Natural killer cell treated with Interleukin-12 subunit alpha and Interleukin-12 subunit beta and Interleukin-15 and Interleukin-18, amount 100 ng/mL, for 72 hours (primary cell): Measurements from ENCODE around the gene ANP32A. TPM values are rescaled to one million over a fixed set of nuclear protein-coding genes. Genes with fewer than 3 reads are reported as not detected.
"Not testable (repeated sequence)": the region's sequence is repeated elsewhere in the genome, so short reads cannot be mapped to it uniquely, and the experiment has no call there.

ENCODE experiments used
- ATAC-seq, 2 donors: fragments of 150-1000 bp; cut with Tn5 transposase in 1 of 2; sonication (Bioruptor Pico), chemical (Tn5 transposase) in 1 of 2; 2 replicates each; pipeline ENCODE4 v1.10.0; 2021
- DNase-seq: peaks from one replicate; pipeline ENCODE4 v3.0.0; 2022; ENCODE audit warnings: low spot score
- H3K27ac Mint-ChIP-seq, 2 donors: 1 replicate in 1 of 2; 2 replicates in 1 of 2; pipeline ENCODE4 v1.8.0; 2022; ENCODE audit warnings: mixed read lengths in 2 of 2, mild to moderate bottlenecking in 1 of 2, moderate library complexity in 1 of 2
- H3K27me3 Mint-ChIP-seq, 2 donors: 1 replicate in 1 of 2; 2 replicates in 1 of 2; pipeline ENCODE4 v1.8.0; 2022; ENCODE audit warnings: mixed read lengths in 2 of 2
- H3K36me3 Mint-ChIP-seq: one replicate; pipeline ENCODE4 v1.8.0; 2022; ENCODE audit warnings: mixed read lengths
- H3K4me1 Mint-ChIP-seq, 2 donors: 1 replicate in 1 of 2; 2 replicates in 1 of 2; pipeline ENCODE4 v1.8.0; 2022; ENCODE audit warnings: low read depth in 2 of 2, mixed read lengths in 2 of 2, mild to moderate bottlenecking in 1 of 2
- H3K4me3 Mint-ChIP-seq: one replicate; pipeline ENCODE4 v1.8.0; 2022; ENCODE audit warnings: mixed read lengths
- H3K9me3 Mint-ChIP-seq: 2 replicates; pipeline ENCODE4 v1.8.0; 2022; ENCODE audit warnings: mixed read lengths
- total RNA-seq, 2 donors: library from RNA; stranded (reverse); gene quantifications; one replicate each; pipeline ENCODE4 v1.2.3, GENCODE V29; 2022

The ANP32A gene
- total RNA-seq, 2 donors from 2014 or later, result 208 to 278 TPM

DNA sequence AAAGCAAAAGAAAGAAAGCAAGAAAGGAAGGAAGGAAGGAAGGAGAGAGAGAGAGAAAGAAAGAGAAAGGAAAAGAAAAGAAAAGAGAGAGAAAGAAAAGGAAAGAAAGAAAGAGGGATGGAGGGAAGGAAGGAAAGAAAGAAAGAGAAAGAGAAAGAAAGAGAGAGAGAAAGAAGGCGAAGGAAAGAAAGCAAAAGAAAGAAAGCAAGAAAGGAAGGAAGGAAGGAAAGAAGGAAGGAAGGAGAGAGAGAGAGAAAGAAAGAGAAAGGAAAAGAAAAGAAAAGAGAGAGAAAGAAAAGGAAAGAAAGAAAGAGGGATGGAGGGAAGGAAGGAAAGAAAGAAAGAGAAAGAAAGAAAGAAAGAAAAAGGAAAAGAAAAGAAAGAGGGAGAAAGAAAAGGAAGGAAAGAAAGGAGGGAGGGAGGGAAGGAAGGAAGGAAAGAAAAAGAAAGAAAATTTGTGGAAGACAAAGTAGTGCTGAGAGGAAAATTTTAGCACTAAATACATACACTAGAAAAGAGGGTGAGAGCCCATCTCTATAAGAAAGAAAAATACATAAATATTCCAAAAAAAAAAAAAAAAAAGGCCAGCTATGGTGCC is 60.6 kb downstream of the ANP32A start:
- H3K9me3 Mint-ChIP-seq, H3K36me3 Mint-ChIP-seq, H3K4me1 Mint-ChIP-seq, H3K4me3 Mint-ChIP-seq, ATAC-seq, DNase-seq: not testable (repeated sequence)
- Mint-ChIP-seq H3K27ac (peak overlapping the region in 1 of 2 donors; percentile 19), H3K27me3 (peaks cover 4 to 41% of the 10 kb centered on the region in 2 donors)

DNA sequence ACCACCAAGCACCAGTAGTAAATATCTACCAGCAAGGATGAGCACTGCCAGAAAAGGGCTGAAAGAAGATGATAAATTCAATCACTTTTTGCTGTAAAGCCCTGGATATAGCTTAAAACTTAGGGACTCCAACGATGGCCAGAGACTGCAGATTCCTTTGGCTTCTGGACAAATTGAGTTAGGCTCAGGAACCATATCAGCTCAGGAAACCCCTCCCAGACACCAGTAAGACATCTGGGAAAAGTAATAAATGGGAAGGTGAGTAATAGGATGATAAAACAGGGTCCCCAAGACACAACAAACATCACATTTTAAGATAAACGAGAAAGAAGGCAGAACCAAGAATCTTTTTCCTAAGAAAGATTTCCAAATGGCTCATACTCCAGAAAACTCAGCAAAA is 65.0 kb downstream of the ANP32A start:
- Mint-ChIP-seq H3K36me3 (no peaks in the 10 kb centered on the region), H3K4me3 (no peak overlapping the region), H3K4me1 (peaks cover 11 to 13% of the 10 kb centered on the region in 2 donors), H3K27ac (peak overlapping the region in 1 of 2 donors; percentile 76), H3K9me3 (no peaks in the 10 kb centered on the region), H3K27me3 (peaks cover 3 to 20% of the 10 kb centered on the region in 2 donors)
- DNase-seq (no peak), ATAC-seq (no peak)

DNA sequence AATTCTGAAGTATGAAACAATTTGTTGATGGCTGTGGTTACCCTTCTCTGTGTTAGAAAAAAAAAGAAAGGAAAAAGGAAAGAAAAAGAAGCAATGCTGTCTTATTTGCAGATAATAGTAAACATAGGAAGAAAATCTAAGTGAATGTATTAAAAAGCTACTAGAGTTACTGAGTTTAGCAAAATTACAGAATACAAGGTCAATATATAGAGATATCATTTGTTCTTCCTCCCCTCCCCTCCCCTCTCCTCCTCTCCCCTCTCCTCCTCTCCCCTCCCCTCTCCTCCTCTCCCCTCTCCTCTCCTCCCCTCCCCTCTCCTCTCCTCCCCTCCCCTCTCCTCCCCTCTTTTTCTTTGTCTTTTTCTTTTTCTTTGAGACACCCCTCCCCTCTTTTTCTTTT is 69.1 kb downstream of the ANP32A start:
- peaks cover 8 to 11% of the 10 kb centered on the region in 2 donors for H3K4me1 Mint-ChIP-seq
- DNase-seq (no peak), ATAC-seq (no peak)
- no peaks in the 10 kb centered on the region for H3K9me3 Mint-ChIP-seq
- H3K4me3 Mint-ChIP-seq, result no peak overlapping the region
- H3K27me3 Mint-ChIP-seq, result no peaks in the 10 kb centered on the region
- no peak overlapping the region for H3K27ac Mint-ChIP-seq
- no peaks in the 10 kb centered on the region for H3K36me3 Mint-ChIP-seq

DNA sequence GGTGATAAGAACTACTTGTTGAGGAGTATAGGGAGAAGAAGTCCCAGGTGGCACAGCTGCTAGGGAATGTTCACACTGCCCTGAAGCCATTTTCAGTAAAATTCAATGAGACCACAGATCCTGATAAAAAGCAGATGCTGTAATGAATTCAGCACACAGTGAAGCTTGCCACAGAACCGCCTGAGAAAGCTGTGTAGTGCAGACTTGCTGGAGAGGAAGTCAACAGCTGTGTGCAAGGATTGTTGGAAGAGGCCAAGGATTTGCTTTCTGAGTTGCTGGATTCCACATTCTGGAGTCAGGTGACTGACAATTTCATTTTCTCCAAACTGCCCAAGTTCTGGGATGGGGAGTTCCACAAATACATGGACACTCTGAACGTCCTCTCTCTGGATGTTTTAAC is 70.9 kb downstream of the ANP32A start:
- Mint-ChIP-seq H3K27ac (peak overlapping the region in 1 of 2 donors; percentile 62), H3K4me1 (peaks cover 6 to 7% of the 10 kb centered on the region in 2 donors), H3K9me3 (no peaks in the 10 kb centered on the region), H3K36me3 (no peaks in the 10 kb centered on the region), H3K27me3 (no peaks in the 10 kb centered on the region), H3K4me3 (no peak overlapping the region)
- ATAC-seq (no peak), DNase-seq (no peak)

DNA sequence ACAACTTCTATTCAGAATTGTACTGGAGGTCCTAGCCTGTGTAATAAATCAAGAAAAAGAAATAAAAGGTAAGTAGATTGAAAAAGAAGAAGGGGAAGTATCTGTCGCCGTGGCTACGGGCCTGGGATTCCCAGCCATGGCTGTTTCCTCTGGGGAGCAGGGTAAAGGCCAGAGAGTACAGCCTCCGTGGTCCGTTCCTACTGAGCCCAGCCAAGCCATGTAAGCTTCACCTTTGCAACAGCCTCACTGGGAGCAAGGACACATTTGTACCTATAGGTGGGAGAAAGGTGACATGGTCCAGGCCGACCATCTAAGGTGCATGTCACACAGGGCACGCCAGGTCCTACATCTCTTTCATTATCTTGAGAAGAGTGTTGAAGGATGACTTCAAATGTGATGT is 71.3 kb downstream of the ANP32A start:
- no peaks in the 10 kb centered on the region for H3K36me3 Mint-ChIP-seq
- no peak for DNase-seq
- ATAC-seq, result peak in 1 of 2 donors; percentile 57
- no peak overlapping the region for H3K4me3 Mint-ChIP-seq
- peaks cover 3 to 5% of the 10 kb centered on the region in 2 donors for H3K4me1 Mint-ChIP-seq
- H3K9me3 Mint-ChIP-seq, result no peaks in the 10 kb centered on the region
- H3K27me3 Mint-ChIP-seq, result peaks cover 0 to 3% of the 10 kb centered on the region in 2 donors
- H3K27ac Mint-ChIP-seq, result peak overlapping the region in 1 of 2 donors; percentile 62

DNA sequence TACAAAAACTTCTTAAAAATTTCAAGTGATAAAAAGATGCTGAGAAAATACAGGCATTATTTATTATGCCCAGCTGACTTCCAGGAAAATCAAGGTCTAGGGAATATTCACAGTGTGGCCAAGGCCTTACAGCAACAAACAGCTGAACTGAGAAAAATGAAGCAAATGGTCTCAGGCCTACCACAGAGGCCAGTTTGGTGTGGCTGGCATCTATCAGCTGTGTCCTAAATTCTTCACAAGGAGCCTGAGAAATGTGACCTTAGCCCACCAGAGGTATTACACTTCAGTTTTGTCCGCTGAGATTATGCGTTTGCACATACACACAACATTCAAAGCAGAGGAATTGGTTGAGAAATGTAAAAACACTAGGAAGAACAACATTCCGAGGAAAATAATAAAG is 77.4 kb downstream of the ANP32A start:
- H3K4me3 Mint-ChIP-seq, result no peak overlapping the region
- no peak overlapping the region for H3K27ac Mint-ChIP-seq
- H3K9me3 Mint-ChIP-seq, result no peaks in the 10 kb centered on the region
- H3K36me3 Mint-ChIP-seq, result no peaks in the 10 kb centered on the region
- H3K4me1 Mint-ChIP-seq, result peaks cover 0 to 3% of the 10 kb centered on the region in 2 donors
- peaks cover 0 to 5% of the 10 kb centered on the region in 2 donors for H3K27me3 Mint-ChIP-seq
- no peak for ATAC-seq
- DNase-seq, result no peak

DNA sequence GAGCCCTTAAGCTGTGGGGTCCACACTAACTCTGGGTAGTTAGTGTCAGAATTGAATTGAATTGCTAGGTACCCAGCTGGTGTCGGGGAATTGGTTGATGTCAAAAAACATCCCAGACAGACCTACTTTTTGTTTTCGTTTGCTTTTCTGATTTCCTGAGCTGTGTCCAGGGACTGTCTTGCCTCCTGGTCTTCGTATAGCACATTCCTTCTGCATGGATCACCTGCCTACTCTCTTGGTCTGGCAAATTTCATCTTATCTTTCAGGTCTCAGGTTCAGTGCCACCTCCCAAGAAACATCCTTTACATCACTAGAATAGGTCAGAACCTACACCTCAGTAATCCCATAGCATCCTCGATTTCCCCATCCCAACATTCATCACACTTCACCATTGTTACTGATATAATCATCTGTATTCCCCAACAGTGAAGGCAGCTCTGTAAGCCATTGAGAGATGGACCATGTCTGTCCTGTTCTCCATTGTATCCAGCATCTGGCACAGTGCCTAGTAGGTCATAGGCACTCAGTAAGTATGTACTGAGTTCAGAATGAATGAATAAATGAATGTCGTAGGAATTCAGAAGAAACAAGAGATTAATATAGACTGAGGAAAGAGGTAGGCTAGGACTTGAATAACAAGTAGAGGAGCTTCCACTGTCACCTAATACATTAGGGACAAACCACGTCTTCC is 81.2 kb downstream of the ANP32A start:
- no peak for DNase-seq
- Mint-ChIP-seq H3K4me1 (peaks cover under 1 to 3% of the 10 kb centered on the region in 2 donors), H3K27me3 (peaks cover 0 to 3% of the 10 kb centered on the region in 2 donors), H3K36me3 (no peaks in the 10 kb centered on the region), H3K4me3 (no peak overlapping the region), H3K27ac (no peak overlapping the region), H3K9me3 (no peaks in the 10 kb centered on the region)
- no peak for ATAC-seq

DNA sequence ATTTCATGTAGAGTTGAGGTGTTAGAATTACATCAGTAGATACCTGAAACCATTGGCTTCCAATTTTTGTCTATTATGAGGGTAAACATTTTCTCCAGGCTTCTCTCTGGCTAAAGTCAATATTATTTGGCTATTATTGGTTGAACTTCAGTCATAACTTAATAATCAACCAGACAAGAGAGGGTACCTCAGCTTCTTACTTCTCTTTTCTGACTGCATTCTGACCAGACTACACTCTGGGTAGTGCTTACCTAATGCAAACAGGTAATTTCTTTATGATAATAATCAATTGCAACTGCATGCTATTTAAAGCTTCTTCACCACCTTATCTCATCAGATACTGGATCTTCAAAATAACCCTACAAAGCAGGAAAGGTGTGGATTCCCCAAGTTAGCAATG is 85.1 kb downstream of the ANP32A start:
- no peak for DNase-seq
- Mint-ChIP-seq H3K4me3 (no peak overlapping the region), H3K27me3 (peaks cover 2 to 9% of the 10 kb centered on the region in 2 donors), H3K27ac (no peak overlapping the region), H3K9me3 (no peaks in the 10 kb centered on the region), H3K4me1 (peaks cover 8 to 13% of the 10 kb centered on the region in 2 donors), H3K36me3 (no peaks in the 10 kb centered on the region)
- no peak for ATAC-seq

DNA sequence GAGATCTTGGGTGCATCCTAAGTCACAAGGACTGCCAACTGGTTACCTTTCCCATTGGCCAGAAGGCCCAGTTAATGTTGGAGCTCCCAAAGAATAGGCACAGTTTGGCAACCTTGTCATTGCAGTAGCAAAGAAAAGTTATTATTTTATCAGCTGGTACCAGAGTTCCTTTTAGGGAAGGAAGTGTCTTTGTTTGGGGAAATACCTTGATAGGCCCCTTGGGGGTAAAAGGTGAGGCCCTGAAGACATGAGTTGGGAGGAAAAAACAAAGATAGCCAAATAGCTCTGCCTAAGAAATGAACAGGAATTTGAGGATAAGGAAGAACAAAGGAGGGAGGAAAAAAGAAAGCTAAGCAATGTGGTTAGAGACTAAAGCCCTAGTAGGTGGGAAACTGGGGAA is 85.8 kb downstream of the ANP32A start:
- H3K9me3 Mint-ChIP-seq, result no peaks in the 10 kb centered on the region
- no peak overlapping the region for H3K27ac Mint-ChIP-seq
- DNase-seq (no peak), ATAC-seq (no peak)
- no peak overlapping the region for H3K4me3 Mint-ChIP-seq
- no peaks in the 10 kb centered on the region for H3K36me3 Mint-ChIP-seq
- peaks cover 8 to 13% of the 10 kb centered on the region in 2 donors for H3K4me1 Mint-ChIP-seq
- peaks cover 0 to 9% of the 10 kb centered on the region in 2 donors for H3K27me3 Mint-ChIP-seq

DNA sequence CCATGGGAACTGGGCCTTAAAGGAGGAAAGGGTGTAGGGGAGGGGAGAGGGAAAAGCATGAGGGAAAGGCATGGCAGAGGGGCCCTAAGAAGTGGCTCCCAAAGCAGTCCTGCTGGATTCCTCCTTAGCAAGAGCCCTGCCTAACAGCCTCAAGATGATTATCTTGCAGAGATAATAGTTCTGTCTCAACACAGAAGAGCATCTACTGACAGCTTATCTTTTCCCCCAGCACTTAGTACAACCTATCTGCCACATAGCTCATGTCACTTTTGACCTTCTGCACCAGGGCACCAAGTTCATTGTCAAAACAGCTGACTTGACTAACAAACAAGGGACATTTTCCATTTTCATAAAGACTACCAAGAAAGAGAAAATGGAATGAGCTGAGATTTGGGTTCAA is 86.3 kb downstream of the ANP32A start:
- peaks cover 0 to 9% of the 10 kb centered on the region in 2 donors for H3K27me3 Mint-ChIP-seq
- H3K9me3 Mint-ChIP-seq, result no peaks in the 10 kb centered on the region
- H3K27ac Mint-ChIP-seq, result no peak overlapping the region
- ATAC-seq (no peak), DNase-seq (no peak)
- H3K4me1 Mint-ChIP-seq, result peaks cover 5 to 13% of the 10 kb centered on the region in 2 donors
- no peaks in the 10 kb centered on the region for H3K36me3 Mint-ChIP-seq
- H3K4me3 Mint-ChIP-seq, result no peak overlapping the region

DNA sequence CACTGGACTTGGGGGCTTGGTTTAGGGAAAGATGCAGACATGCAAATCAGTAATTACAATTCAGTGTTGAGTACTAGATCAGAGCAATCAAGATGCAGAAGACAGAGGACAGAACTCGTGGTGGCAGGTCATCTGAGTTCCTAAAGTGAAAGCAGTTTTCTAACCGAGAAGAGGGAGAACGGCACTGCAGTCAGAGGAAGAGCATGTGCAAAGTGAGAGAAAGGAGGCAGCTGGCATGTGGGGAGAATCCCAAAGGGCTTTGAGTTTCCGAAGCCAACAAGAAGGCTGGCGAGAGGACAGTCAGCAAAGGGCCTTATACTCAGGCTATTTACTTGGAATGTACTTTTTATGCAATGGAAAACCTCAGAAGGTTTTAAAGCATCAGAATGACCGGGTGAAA is 87.0 kb downstream of the ANP32A start:
- no peak for ATAC-seq
- no peaks in the 10 kb centered on the region for H3K36me3 Mint-ChIP-seq
- H3K27me3 Mint-ChIP-seq, result peaks cover 0 to 9% of the 10 kb centered on the region in 2 donors
- peak overlapping the region in 1 of 2 donors; percentile 1 for H3K27ac Mint-ChIP-seq
- DNase-seq, result no peak
- H3K4me3 Mint-ChIP-seq, result peak overlapping the region; percentile 18
- H3K4me1 Mint-ChIP-seq, result peaks cover 5 to 13% of the 10 kb centered on the region in 2 donors
- H3K9me3 Mint-ChIP-seq, result no peaks in the 10 kb centered on the region

DNA sequence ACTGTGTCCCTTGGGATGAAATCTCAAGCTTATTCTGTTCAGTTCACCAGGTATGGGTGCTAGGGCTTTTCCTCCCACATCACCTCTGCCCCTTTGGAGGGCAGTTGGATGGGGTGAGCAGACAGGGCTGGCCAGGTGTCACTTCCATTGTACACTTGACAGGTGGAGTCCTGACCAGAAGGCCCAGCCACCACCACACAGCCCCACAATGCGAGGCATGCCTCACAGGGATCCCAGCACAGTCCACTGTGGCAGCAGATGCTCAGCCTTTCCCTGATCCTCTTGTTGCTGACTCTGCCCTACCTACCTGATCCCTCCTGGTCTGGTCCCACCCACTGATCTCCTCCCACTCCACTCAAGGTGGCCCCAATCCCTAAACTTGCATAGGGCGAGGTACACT is 88.2 kb downstream of the ANP32A start:
- DNase-seq (no peak), ATAC-seq (no peak)
- Mint-ChIP-seq H3K36me3 (no peaks in the 10 kb centered on the region), H3K27ac (peak overlapping the region in 1 of 2 donors; percentile 39), H3K27me3 (peaks cover 0 to 9% of the 10 kb centered on the region in 2 donors), H3K4me3 (no peak overlapping the region), H3K4me1 (peaks cover 5 to 13% of the 10 kb centered on the region in 2 donors), H3K9me3 (no peaks in the 10 kb centered on the region)

DNA sequence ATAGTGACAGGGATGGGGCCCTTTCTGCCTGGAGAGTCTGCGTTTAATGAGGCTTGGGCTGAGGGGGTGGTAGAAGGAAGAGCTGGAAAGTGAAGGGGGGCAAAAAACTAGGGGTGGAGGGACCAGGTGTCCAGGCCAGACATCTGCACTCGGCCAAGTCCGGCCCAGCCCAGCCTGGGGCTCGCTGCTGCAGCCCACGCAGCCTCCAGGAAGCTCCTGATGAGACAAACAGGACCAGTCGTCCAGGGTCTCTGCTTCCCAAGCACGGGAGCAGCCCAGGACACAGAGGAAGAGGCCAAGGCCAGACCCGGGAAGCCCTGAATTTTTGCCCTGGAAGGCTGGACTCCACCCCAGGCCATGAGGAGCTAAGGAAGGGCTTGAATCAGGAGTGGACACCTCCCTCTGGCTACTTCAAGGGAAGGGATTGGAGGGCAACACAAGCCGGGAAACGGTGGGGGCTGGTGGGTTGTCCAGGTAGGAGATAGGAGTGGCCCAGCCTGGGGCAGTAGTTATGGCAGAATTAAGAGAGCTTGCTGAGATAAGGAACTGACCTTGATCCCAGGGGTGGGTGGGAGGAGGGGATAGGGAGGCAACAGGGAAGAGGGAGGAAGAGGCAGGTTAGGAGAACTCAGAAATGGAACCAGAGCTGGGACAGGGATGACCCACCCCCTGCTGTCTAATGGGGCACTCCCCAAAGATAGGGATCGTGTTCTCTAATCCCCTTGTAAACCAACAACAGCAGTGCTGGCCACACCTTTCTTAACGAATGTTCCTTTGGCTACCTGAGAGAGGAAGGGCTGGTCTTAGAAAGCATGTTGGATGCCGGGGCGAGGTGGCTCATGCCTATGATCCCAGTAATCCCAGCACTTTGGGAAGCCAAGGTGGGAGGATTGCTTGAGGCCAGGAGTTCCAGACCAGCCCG is 89.5 kb downstream of the ANP32A start:
- H3K4me3 Mint-ChIP-seq, result no peak overlapping the region
- peaks cover 0 to 9% of the 10 kb centered on the region in 2 donors for H3K27me3 Mint-ChIP-seq
- ATAC-seq (no peak), DNase-seq (no peak)
- peaks cover 5 to 13% of the 10 kb centered on the region in 2 donors for H3K4me1 Mint-ChIP-seq
- no peaks in the 10 kb centered on the region for H3K9me3 Mint-ChIP-seq
- no peak overlapping the region for H3K27ac Mint-ChIP-seq
- H3K36me3 Mint-ChIP-seq, result no peaks in the 10 kb centered on the region
